HG02623 (cell line): ENCODE data around the gene ABHD17B.
A peak's percentile ranks its signal among the peaks of the same experiment; 100 is the strongest.
"Not testable (repeated sequence)": the region's sequence is repeated elsewhere in the genome, so short reads cannot be mapped to it uniquely, and the experiment has no call there.

Experiments
- ATAC-seq: cut with Tn5 transposase; IDR thresholded peaks from one replicate; pipeline ENCODE4 v1.9.1; 2021; ENCODE audit warnings: moderate library complexity; ENCODE audit not compliant: unreplicated experiment

The ABHD17B gene

DNA sequence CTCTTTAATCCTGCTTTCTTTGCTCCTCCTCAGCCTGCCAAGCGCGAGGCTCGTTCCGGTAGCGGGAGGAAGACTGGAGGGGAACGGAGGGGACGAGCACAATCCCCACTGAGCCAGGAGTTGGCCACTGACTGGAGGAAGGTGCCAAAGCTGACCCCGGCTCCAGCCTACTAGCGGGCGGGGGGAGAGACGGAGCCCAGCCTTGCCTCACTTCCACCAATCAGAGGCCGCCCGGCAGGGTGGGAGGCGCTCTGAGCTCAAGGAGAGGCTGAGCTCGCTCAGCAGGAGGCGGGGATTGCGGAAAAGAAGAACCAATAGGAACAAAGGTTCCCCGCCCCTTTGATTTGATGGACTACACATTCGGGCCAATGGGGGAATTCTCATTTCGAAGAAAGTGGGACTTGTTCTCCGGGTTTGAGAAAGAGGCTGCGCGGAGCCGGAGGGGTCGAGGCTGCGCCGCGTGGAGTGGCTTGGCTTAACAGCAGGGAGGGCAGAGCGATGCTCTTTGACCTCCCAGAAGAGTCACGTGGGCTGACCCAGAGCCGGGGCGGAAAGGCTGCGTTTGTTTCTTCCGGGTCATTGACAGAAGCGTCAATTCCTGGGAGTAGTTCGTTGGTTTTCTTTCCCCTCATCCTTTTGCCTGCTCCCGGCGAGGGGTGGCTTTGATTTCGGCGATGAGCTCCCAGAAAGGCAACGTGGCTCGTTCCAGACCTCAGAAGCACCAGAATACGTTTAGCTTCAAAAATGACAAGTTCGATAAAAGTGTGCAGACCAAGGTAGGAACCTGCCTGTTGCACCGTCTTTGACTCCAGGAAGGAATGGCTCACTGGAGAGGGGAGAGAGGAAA lies at the start of gene ABHD17B, which contains the start of gene C9orf85:
ABHD17B (minus strand) TSS at position 133 of the 847 bp plus-strand sequence. CDS start 36,113 bp downstream, outside the sequence.
C9orf85 (plus strand) TSS at position 579 of the 847 bp plus-strand sequence; CDS start at position 675, 96 bp downstream.
- ATAC-seq: peak; percentile 92

DNA sequence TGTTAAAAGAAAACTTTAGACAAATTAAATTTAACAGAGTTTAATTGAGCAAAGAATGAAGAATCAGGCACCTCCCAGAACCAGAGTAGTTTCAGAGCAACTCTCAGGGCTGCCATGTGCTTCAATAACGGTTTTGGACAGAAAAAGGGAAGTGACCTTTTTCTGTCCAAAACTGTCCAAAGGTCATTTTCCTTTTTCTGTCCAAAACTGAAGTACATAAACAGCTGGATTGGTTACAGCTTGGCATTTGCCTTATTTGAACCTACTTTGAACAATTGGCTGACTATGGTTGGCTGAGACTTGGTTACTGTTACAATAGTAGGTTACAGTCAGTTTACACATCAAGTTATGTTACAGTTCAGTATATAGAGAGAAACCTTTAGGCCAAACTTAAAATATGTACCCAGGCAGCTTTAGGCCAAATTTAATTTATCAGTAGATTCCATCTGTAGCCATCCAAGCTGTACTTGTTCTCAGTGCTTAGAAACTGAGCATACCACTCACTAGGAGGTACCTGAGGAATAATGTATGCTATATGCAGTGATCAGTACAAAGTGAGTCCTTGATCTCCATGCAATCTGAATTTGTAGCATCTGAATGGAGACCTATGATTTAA lies 44.4 kb upstream of the ABHD17B start:
- ATAC-seq: peak; percentile 53

DNA sequence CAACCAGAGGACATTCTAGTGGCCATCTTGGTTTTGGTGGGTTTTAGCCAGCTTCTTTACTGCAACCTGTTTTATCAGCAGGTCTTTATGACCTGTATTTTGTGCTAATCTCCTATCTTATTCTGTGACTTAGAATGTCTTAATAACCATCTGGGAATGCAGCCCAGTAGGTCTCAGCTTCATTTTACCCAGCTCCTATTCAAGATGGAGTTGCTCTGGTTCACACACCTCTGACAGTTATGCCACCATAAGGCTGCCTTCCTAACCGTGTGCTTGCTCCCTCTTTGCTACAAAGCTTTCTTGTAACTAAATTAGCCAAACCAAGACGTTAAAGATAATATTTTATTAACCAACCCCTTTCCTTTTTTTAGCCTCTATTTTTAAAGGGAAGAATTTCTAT lies 43.7 kb upstream of the ABHD17B start:
- ATAC-seq: not testable (repeated sequence)

DNA sequence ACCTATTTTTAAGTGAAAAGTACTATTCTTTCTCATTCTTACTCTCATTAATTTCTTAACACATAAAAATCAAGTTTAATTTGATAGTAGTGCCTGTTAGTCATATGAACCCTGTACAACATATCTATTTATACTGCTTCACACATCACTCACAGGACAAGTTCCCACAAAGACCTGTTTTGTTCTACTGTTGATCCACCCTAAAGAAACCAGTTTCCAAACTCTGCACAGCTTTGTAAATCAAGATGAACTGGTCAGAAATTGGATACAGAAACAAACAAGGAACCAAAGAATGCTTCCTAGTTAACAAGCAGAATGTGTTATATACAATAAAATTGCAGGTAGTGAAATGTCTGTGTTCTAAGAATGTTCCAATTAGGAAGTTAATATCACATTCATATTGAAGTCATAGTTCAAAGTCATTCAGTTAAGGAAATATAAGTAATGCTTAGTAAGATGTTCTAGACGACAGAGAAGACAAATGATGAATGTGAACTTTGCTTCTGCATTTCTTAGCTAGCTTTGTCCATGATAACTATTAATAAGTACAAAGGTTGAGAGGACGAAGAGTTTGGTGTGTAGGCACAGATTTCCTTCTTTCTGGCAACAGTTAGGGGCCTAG lies 33.9 kb upstream of the ABHD17B start:
- no peak for ATAC-seq

GRCh38 chr9:71941998-71942567 lies 31.1 kb upstream of the ABHD17B start:
- no peak for ATAC-seq

DNA sequence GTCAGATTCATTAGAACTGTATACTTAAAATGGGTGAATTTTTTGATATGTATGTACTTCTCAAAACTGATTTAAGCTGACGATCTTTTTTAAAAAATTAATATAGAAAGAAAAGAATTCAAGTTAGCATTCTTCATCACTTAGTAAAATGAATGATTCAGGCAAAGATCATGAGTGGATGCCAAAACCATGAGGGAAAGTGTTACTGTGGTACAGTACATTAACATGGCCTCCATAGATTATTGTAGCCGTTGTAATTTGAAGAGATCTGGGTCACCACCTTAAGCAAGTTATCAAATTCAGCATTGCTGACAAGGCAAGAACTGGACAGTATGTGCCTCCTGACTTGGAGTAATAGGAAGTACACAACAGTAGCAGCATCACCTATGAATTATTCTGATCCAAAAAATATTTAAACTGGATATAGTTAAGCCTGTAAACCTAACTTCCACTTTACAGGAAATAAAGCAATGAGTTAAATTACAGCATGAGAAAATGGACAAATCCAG lies 30.1 kb upstream of the ABHD17B start:
- ATAC-seq: no peak

DNA sequence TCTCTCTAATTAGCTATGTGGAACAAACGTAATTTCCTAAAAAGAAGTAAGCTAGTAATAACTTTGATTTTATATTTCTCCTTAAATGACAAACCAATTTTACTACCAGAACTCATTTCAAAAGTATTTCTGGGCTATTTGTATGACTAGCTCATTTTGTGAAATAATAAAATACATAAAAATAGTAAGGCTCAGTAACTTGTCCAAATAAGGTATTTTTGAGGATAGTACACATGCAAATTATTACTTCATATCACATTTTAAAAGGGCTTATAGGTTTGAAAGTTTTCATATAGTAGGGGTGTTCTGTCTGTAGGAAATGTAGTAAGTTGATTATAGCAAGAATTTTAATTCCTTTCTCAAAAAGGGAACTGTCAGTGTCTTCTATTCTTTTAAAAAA lies 26.9 kb upstream of the ABHD17B start:
- no peak for ATAC-seq

DNA sequence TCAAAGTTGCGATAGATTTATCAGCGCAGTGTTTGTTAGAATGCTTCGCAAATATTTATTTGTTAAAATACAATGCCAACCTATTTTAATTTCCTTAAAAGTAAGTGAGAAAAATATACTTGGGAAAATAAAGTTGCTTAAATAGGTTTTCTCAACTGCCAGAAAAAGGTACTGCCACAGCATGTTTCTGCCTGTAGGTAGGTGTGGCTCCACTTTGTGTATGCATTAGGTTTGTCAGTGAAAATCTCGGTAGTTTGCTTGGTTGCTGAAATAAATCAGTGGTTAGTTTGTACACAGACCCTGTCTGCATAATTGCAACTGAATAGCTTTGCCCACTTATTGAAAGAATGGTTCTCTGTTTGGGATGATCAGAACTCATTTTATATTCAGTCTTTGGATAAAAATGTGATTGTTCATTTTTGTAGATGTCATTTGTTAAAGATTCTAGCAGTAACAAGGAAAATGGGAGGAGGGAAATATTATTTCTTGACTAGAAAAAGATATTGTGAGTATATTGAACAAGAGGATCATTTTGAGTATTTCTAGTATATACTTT lies 26.2 kb upstream of the ABHD17B start:
- no peak for ATAC-seq

DNA sequence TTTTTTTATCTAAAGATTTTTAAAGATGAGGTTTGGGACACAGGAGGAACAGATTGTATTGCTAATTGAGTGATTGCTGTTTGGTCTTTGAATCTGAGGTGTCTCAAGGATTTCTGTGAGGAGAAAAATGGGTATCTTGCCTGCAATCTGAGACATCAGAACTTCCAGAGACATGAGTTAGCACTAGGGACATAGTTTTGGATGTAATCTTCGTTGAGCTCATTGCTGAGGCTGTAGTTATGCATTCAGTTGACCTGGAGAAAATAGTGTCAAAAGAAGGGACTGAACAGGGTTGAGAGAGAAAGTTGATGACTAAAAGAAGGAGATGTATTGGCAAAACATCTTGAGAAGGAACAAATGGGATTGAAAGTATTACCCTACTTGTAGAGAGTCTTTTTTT lies 25.1 kb upstream of the ABHD17B start:
- ATAC-seq: no peak

GRCh38 chr9:71931166-71931565 lies 20.2 kb upstream of the ABHD17B start:
- ATAC-seq: no peak

GRCh38 chr9:71929791-71930440 lies 18.9 kb upstream of the ABHD17B start:
- no peak for ATAC-seq

- no peak for ATAC-seq
Measured at GRCh38 chr9:71929223-71929622, 18.2 kb upstream of the ABHD17B start.

GRCh38 chr9:71928806-71929205 lies 17.8 kb upstream of the ABHD17B start:
- no peak for ATAC-seq

- ATAC-seq: no peak
Measured at GRCh38 chr9:71928376-71928775, 17.4 kb upstream of the ABHD17B start.

- ATAC-seq: no peak
Measured at GRCh38 chr9:71925834-71926233, 14.8 kb upstream of the ABHD17B start.

DNA sequence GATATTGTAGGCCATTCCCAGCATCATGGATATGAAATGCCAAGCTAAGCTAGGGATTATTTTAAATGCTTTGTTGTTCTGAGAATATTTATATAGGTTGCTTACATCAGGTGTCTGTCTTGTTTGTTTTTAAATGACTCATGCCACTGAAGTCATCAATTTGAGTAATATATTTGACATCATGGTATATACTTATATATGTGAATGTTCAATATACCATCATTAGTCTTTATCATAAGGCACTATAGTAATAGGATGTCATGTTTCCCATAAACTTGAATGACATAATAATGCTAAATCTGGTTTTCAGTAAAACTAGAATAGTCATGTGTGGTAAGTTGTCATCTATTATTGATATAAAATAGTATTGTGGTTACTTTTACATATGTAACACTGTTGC lies 13.6 kb upstream of the ABHD17B start:
- ATAC-seq: no peak

GRCh38 chr9:71921190-71921814 lies 10.3 kb upstream of the ABHD17B start:
- no peak for ATAC-seq

DNA sequence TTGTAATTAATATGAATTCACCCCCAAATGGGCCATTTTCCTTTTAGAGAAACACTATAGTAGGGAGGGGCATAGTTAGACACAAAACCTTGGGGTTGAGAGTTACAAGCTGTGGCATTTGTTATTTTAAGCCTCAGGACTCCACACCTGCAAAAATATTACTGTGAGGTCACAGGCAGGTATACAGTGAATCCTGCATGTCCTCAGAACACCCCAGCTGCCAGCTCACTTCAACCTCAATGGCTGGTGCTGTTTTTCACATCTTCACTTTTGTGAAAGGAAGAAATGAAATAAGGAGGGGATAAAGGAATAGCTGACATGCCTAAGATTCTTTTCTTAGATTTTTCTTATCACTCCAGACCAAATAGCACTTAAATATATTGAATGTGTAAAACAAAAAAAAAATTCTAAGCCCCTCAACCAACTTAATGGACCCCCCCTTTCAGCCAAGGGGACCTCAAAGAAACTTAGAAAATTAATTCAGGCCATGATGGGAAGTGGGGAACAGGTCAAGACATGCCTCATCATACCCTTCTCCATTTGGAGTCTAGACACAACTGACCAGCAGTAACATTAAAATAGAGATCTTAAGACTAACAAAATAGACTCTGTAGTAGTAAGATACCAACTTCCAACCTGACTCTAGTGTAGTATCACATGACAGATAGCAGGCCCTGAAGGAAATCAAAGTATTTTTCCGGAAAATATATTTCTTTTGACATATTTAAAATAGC lies 9.6 kb upstream of the ABHD17B start:
- ATAC-seq: no peak

- ATAC-seq: no peak
Measured at GRCh38 chr9:71918419-71918818, 7.4 kb upstream of the ABHD17B start.
